WERI-Rb-1 (cell line): ENCODE results near the gene TRPC3.

Source experiments
- DNase-seq: peaks from one replicate; pipeline ENCODE4 v3.0.0-alpha.2; 2020
- H3K27ac ChIP-seq: fragments of 250-450 bp; sonication (Bioruptor Pico); 2 replicates; pipeline ENCODE4 v1.5.1; 2020; ENCODE audit warnings: mild to moderate bottlenecking, moderate library complexity
- H3K27me3 ChIP-seq: fragments of 250-450 bp; sonication (Bioruptor Pico); 2 replicates; pipeline ENCODE4 v1.5.1; 2021; ENCODE audit warnings: mild to moderate bottlenecking, low read depth, moderate library complexity; ENCODE audit not compliant: insufficient read depth, severe bottlenecking
- H3K36me3 ChIP-seq: fragments of 250-450 bp; sonication (Bioruptor Pico); 2 replicates; pipeline ENCODE4 v1.5.1; 2020; ENCODE audit warnings: mild to moderate bottlenecking, moderate library complexity
- H3K4me3 ChIP-seq: 2 replicates; pipeline ENCODE4 v1.5.1; 2011; ENCODE audit warnings: low read depth, mild to moderate bottlenecking, control low read depth, low read length
- H3K9me3 ChIP-seq: fragments of 250-450 bp; sonication (Bioruptor Pico); 2 replicates; pipeline ENCODE4 v1.5.1; 2021; ENCODE audit warnings: mild to moderate bottlenecking, moderate library complexity; ENCODE audit not compliant: severe bottlenecking
- TF ChIP-seq, protein P1 (sequence below): IDR thresholded peaks from 2 replicates; pipeline ENCODE4 v1.5.1; 2011; ENCODE audit warnings: low read depth, mild to moderate bottlenecking, control low read depth, inconsistent platforms, low read length

Gene TRPC3

DNA sequence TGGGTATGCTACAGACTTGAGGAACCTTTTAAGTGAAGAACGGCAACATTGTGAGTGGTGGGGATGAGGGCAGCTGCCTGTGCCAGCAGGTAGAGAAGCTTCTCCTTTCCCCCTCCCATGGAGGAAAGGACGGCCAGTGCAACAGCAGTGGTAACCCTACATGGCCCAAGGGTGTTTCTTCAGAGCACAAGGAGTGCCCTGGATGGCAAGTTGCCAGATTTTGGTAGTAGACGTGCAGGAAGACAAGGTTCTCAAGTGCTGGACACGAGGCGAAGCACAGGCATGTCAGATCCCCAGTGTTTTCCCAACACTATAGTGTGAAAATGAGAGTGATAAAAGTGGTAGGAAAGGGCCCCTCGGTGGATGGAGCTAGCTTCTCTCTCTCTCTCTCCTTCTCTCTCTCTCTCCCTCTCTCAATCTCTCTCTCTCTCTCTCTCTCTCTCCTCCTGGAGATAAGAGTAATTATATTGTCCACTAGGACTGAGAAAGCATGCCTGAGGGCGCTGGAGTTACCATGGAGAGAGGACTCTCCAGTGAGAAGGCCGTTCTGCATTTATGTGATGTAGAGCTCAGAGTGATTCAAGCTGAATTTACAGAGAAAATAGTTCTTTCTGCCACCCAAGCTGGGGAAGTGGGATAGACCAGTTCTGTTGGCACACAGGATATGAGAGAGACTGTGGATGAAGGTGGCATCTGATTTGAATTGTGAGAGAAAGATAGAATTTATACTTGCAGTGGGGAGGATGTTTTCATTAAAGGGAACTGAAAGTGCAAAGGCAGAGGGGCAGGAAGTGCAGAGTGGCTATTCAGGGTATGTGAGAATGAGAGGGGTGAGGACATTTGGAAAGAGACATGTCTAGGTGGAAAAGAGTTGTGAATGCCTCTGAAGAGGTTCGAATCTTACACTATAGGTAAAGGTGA, 25.7 kb upstream of the TRPC3 start:
- TF ChIP-seq, protein P1, sequence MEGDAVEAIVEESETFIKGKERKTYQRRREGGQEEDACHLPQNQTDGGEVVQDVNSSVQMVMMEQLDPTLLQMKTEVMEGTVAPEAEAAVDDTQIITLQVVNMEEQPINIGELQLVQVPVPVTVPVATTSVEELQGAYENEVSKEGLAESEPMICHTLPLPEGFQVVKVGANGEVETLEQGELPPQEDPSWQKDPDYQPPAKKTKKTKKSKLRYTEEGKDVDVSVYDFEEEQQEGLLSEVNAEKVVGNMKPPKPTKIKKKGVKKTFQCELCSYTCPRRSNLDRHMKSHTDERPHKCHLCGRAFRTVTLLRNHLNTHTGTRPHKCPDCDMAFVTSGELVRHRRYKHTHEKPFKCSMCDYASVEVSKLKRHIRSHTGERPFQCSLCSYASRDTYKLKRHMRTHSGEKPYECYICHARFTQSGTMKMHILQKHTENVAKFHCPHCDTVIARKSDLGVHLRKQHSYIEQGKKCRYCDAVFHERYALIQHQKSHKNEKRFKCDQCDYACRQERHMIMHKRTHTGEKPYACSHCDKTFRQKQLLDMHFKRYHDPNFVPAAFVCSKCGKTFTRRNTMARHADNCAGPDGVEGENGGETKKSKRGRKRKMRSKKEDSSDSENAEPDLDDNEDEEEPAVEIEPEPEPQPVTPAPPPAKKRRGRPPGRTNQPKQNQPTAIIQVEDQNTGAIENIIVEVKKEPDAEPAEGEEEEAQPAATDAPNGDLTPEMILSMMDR, result no peak
- Histone ChIP-seq H3K27ac (no peak overlapping the region), H3K9me3 (no peaks in the 10 kb centered on the region), H3K4me3 (no peak overlapping the region), H3K27me3 (no peaks in the 10 kb centered on the region), H3K36me3 (no peaks in the 10 kb centered on the region)
- DNase-seq, result no peak

DNA sequence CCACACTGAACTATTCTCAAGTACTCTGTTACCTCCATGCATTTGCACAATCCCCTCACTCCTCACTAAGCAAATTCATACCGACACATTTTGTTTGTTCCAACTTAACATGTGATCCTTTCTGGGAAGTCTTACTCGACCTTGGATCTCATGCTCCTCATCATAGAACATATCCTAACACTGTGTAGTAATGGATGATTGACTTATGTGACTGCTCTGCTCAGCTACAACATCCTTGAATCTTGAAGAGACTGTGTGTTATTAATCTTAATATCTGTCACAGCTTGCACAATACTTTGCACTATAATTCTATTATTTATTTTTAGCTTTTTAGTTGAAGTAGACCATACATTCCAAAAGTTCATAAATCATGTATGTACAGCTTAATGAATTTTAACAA, 23.9 kb upstream of the TRPC3 start:
- Histone ChIP-seq H3K9me3 (no peaks in the 10 kb centered on the region), H3K27ac (no peak overlapping the region), H3K36me3 (no peaks in the 10 kb centered on the region), H3K4me3 (no peak overlapping the region), H3K27me3 (no peaks in the 10 kb centered on the region)
- TF ChIP-seq, protein P1, result no peak
- DNase-seq, result no peak

DNA sequence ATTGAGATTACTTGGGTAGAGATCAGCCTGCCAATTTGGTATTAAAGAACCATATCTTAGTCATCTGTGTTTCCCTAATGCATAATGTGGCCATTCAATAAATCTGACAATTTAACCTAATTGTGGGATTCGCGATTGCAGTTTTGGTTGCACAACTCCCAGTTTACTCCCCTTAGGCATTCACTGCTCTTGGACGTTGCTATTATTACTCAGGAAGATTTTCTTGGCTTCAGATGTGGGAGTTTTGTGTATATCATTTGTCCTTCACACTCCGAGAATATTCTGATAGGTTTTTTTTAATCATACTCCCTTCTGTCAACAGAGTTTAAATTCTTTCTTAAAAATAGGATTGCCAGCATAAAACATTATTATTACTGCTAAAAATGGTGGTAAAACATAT, 22.0 kb upstream of the TRPC3 start:
- Histone ChIP-seq H3K9me3 (no peaks in the 10 kb centered on the region), H3K27me3 (no peaks in the 10 kb centered on the region), H3K4me3 (no peak overlapping the region), H3K27ac (no peak overlapping the region), H3K36me3 (no peaks in the 10 kb centered on the region)
- TF ChIP-seq, protein P1, result no peak
- no peak for DNase-seq

- H3K27me3 ChIP-seq, result no peaks in the 10 kb centered on the region
- TF ChIP-seq, protein P1, result no peak
- H3K4me3 ChIP-seq, result no peak overlapping the region
- no peak overlapping the region for H3K27ac ChIP-seq
- DNase-seq, result no peak
- no peaks in the 10 kb centered on the region for H3K36me3 ChIP-seq
- no peaks in the 10 kb centered on the region for H3K9me3 ChIP-seq
Observed at GRCh38 chr4:121968859-121969258, 17.0 kb upstream of the TRPC3 start.

DNA sequence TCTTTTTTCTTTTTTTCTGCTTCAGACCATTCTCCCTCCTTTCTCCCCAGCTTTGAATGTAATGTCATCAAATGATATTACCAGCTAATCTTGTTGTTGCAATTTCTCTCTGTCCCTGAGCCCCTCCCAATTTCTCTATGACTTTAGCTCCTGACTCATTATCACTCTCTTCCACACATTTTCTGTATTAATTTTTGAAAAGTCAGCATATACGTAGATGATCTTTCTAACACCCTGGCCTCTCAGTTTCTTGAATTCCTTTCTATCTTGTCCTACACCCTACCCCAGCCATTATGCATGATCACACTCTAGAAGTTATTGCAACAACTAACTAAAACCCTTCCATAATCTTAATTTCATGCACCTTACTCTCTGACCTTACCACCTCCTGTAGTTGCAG, 13.1 kb upstream of the TRPC3 start:
- TF ChIP-seq, protein P1, result no peak
- no peak for DNase-seq

More for the DNA sequence above, 13.1 kb upstream of the TRPC3 start:
- no peaks in the 10 kb centered on the region for H3K27me3 ChIP-seq
- no peaks in the 10 kb centered on the region for H3K36me3 ChIP-seq
- H3K27ac ChIP-seq, result no peak overlapping the region
- no peak overlapping the region for H3K4me3 ChIP-seq
- no peaks in the 10 kb centered on the region for H3K9me3 ChIP-seq
